Glomerular visceral epithelial cell (primary cell): ENCODE measurements around the gene SH3RF2.
"Not testable (repeated sequence)": the region's sequence is repeated elsewhere in the genome, so short reads cannot be mapped to it uniquely, and the experiment has no call there.

ENCODE experiments used
- DNase-seq: peaks from one replicate; pipeline ENCODE4 v3.0.0-alpha.2; 2016; ENCODE audit errors: extremely low spot score

SH3RF2 gene

GRCh38 chr5:145979270-145980223, 43.2 kb downstream of the SH3RF2 start:
- no peak for DNase-seq

- DNase-seq = no peak
Observed at GRCh38 chr5:145980259-145980658, 43.9 kb downstream of the SH3RF2 start.

DNA sequence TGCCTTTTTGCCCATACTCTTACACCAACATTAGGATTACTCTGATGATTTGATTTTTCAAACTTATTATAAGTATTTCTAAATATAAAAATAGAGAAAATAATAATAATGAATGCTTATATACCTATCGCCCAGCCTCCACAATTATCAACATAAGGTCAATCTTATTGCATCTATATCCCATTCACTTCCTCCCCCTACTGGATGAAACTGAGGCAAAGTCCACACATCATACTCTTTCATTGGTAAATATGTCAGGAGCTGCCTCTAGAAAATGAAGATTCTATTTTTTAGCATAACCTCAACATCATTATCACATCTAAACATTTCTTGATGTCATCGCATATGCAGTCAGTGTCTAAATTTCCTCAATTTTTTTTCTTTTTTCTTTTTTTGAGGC, 44.3 kb downstream of the SH3RF2 start:
- DNase-seq = no peak

- peak; percentile 61 for DNase-seq
Observed at GRCh38 chr5:145981589-145982571, 45.5 kb downstream of the SH3RF2 start.

GRCh38 chr5:145982572-145983318, 46.4 kb downstream of the SH3RF2 start:
- DNase-seq = no peak

- no peak for DNase-seq
Observed at GRCh38 chr5:145983446-145983845, 47.1 kb downstream of the SH3RF2 start.

DNA sequence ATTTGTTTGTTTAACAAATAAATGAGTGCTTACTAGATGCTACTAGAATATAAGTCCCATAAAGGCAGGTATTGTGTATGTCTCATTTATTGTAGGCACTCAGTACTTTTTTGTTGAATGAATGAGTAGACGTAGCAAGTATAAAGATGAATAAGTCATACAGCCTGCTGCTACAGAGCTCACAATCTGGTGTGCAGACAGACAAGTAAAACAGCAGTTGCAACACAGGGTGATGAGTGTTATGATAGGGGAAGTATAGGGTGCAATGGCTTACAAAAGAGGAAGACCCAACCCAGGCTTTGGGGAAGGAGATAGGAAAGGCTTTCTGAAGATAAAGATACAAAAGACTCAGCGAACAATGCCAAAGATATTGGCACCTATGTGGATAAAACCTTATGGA, 47.7 kb downstream of the SH3RF2 start:
- no peak for DNase-seq

DNA sequence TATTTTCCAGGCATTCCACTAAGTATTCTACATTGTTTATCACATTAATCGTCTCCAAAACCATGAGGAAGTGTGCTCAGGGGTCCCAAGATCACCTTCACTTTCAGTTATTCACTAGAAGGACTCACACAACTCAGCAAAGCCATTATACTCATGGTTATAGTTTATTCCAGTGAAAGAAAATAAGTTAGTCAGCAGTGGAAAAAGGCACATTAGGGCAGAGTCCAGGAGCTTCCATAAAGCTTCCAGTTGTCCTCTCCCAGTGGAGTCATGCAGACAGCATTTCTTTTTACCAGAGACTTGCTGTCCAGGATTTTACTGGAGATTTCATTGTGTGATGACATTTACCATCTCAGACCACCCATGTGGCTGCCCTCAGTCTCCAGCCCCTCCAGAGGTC, 51.5 kb downstream of the SH3RF2 start:
- no peak for DNase-seq

DNA sequence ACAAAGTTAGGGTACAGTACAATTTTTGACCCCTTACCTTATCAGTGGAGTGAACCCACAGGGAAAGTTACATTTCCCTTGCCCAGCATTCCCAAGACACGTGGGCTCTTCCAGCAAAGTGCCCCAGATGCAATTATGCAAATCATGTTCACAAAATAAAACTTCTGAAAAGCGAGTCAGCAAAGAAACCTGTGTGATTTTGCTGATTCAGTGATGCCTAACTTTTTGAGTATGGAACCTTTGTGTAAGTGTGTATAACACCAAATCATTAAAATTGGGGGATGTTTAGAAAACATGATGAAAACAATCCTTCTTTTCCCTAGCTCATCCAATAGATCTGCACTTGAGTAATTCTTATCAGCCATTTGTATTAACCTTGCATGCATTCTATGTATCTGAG, 52.6 kb downstream of the SH3RF2 start:
- no peak for DNase-seq

GRCh38 chr5:145989428-145989827, 53.0 kb downstream of the SH3RF2 start:
- DNase-seq = peak; percentile 22

- no peak for DNase-seq
Observed at GRCh38 chr5:145990170-145990569, 53.8 kb downstream of the SH3RF2 start.

GRCh38 chr5:145991044-145991575, 54.7 kb downstream of the SH3RF2 start:
- peak; percentile 67 for DNase-seq

- DNase-seq = not testable (repeated sequence)
Observed at GRCh38 chr5:145993538-145993937, 57.2 kb downstream of the SH3RF2 start.

GRCh38 chr5:145996135-145996534, 59.8 kb downstream of the SH3RF2 start:
- no peak for DNase-seq

DNA sequence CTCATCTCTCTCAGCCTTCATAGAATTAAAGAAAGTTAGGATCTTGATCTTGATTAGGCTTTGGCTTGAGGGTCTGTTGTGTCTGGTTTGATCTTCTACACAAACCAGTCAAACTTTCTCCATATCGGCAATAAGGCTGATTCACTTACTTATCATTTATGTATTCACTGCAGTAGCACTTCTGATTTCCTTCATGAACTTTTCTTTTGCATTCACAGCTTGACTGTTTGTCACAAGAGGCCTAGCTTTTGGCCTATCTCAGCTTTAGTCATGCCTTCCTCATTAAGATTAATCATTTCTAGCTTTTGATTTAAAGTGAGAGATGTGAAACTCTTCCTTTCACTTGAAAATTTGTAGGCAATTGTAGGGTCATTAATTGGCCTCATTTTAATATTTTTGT, 62.8 kb downstream of the SH3RF2 start:
- DNase-seq = no peak

DNA sequence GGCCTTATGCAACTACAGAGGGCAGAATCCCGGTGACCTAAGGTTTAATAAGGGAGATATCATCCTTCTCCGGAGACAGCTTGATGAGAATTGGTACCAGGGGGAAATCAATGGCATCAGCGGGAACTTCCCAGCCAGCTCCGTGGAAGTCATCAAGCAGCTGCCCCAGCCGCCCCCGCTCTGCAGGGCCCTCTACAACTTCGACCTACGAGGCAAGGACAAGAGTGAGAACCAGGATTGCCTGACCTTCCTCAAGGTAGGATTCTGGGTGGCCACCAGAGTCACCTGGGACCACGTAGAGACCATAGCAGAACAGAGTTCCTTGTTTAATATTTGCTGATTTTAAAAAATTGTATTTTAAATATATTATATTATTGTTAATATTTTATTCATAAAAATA, 63.7 kb downstream of the SH3RF2 start:
- no peak for DNase-seq

GRCh38 chr5:146001544-146002190, 65.3 kb downstream of the SH3RF2 start:
- no peak for DNase-seq

GRCh38 chr5:146002491-146002890, 66.1 kb downstream of the SH3RF2 start:
- DNase-seq = no peak

DNA sequence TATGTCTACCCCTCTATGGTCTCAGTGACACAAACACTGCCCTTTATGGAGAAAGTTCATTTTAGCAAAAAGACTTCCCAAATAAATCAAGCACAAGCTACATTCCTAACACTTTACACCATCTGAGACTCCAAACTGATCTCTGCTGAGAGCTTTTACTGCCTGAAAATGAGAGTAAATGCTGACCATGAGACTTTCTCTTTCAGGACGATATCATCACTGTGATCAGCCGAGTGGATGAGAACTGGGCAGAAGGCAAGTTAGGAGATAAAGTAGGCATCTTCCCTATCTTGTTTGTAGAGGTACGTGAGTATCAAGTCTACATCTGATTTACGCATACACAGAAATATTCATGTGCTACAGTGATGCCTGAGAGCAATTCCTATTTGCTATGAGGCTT, 67.5 kb downstream of the SH3RF2 start:
- no peak for DNase-seq

DNA sequence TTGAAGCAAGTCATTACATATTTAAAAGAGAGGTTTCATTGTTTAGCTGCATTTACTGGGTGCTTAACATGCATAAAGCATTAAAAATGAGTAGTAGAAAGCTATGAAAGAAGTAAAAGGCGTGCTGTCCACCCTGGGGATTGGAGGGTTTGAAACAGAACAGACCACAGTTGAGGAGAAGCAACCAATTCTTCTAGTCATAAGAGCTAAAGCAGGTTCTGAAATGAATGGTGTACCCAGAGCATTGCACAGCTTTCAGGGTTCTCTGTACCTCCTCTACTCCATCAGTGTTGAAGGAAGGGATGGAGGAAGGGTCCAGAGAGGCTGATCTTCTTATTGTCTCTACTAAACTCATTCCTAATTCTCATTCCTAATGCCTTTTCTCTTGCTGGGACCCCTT, 68.9 kb downstream of the SH3RF2 start:
- no peak for DNase-seq

DNA sequence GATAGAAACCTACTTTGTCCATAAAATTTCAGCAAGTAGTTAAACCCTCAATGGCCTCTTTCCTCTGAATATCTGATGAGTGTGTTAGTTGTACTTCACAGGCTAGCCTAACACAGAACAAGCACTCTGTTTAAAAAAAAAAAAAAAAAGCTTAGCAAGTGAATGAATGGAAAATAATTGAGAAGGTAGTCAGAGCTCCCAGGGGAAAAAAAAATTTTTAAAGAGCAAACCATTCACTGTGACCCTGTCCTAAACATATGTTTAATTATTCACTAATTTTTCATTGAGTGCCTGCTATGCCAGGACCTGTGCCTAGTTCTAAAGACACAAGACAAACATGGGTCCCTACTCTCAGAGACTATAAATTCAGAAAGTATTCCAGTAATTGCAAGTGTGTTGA, 69.3 kb downstream of the SH3RF2 start:
- no peak for DNase-seq
